Measurements from ENCODE around the gene MAP3K7CL. TPM values are rescaled to one million over a fixed set of nuclear protein-coding genes. Genes with fewer than 3 reads are reported as not detected.

The MAP3K7CL gene
- total RNA-seq, 1 donor from 2014 or later: 0.13 TPM

- Mint-ChIP-seq H3K9me3 (peaks cover 17% of the 10 kb centered on the region), H3K27ac (no peak overlapping the region), H3K36me3 (no peaks in the 10 kb centered on the region)
Observed at GRCh38 chr21:29207201-29207600, 76.8 kb downstream of the MAP3K7CL start.

GRCh38 chr21:29208044-29208681, 77.7 kb downstream of the MAP3K7CL start:
- H3K4me1 Mint-ChIP-seq: peaks cover 9% of the 10 kb centered on the region
- peaks cover 8% of the 10 kb centered on the region for H3K9me3 Mint-ChIP-seq
- no peak for TF ChIP-seq CTCF (IDR thresholded peaks at IDR 0.05; ENCODE audit: unreplicated experiment)
- H3K36me3 Mint-ChIP-seq: no peaks in the 10 kb centered on the region
- H3K27me3 Mint-ChIP-seq (ENCODE audit: low read depth): no peaks in the 10 kb centered on the region
- H3K4me3 Mint-ChIP-seq: no peak overlapping the region
- H3K27ac Mint-ChIP-seq: no peak overlapping the region
- DNase-seq (ENCODE audit: low spot score in 2 of 2, unreplicated experiment in 2 of 2): no peak

More at GRCh38 chr21:29207201-29207600, 76.8 kb downstream of the MAP3K7CL start:
- TF ChIP-seq CTCF (IDR thresholded peaks at IDR 0.05; ENCODE audit: unreplicated experiment): no peak
- H3K4me3 Mint-ChIP-seq: no peak overlapping the region
- H3K4me1 Mint-ChIP-seq: peaks cover 9% of the 10 kb centered on the region
- DNase-seq (ENCODE audit: low spot score in 2 of 2, unreplicated experiment in 2 of 2): no peak
- no peaks in the 10 kb centered on the region for H3K27me3 Mint-ChIP-seq (ENCODE audit: low read depth)

GRCh38 chr21:29208682-29209059, 78.2 kb downstream of the MAP3K7CL start:
- Mint-ChIP-seq H3K27ac (no peak overlapping the region), H3K27me3 (ENCODE audit: low read depth) (no peaks in the 10 kb centered on the region), H3K9me3 (peaks cover 7% of the 10 kb centered on the region), H3K4me1 (peaks cover 9% of the 10 kb centered on the region), H3K36me3 (no peaks in the 10 kb centered on the region), H3K4me3 (no peak overlapping the region)
- TF ChIP-seq CTCF (IDR thresholded peaks at IDR 0.05; ENCODE audit: unreplicated experiment): no peak
- DNase-seq (ENCODE audit: low spot score in 2 of 2, unreplicated experiment in 2 of 2): no peak

- H3K9me3 Mint-ChIP-seq: peaks cover 7% of the 10 kb centered on the region
- H3K27ac Mint-ChIP-seq: no peak overlapping the region
- H3K36me3 Mint-ChIP-seq: no peaks in the 10 kb centered on the region
- no peaks in the 10 kb centered on the region for H3K27me3 Mint-ChIP-seq (ENCODE audit: low read depth)
- no peak for DNase-seq (ENCODE audit: low spot score in 2 of 2, unreplicated experiment in 2 of 2)
- no peak for TF ChIP-seq CTCF (IDR thresholded peaks at IDR 0.05; ENCODE audit: unreplicated experiment)
- peaks cover 9% of the 10 kb centered on the region for H3K4me1 Mint-ChIP-seq
- H3K4me3 Mint-ChIP-seq: no peak overlapping the region
Observed at GRCh38 chr21:29209696-29210095, 79.3 kb downstream of the MAP3K7CL start.

- H3K36me3 Mint-ChIP-seq: no peaks in the 10 kb centered on the region
- no peak overlapping the region for H3K27ac Mint-ChIP-seq
- H3K27me3 Mint-ChIP-seq (ENCODE audit: low read depth): no peaks in the 10 kb centered on the region
- peaks cover 9% of the 10 kb centered on the region for H3K4me1 Mint-ChIP-seq
- TF ChIP-seq CTCF (IDR thresholded peaks at IDR 0.05; ENCODE audit: unreplicated experiment): no peak
- H3K4me3 Mint-ChIP-seq: no peak overlapping the region
- peaks cover 7% of the 10 kb centered on the region for H3K9me3 Mint-ChIP-seq
- DNase-seq (ENCODE audit: low spot score in 2 of 2, unreplicated experiment in 2 of 2): no peak
Observed at GRCh38 chr21:29211205-29211604, 80.8 kb downstream of the MAP3K7CL start.
